Measurements from ENCODE around the gene PNLDC1.
"Not testable (repeated sequence)": the region's sequence is repeated elsewhere in the genome, so short reads cannot be mapped to it uniquely, and the experiment has no call there.

The PNLDC1 gene

GRCh38 chr6:159788753-159789376 is 11.2 kb upstream of the PNLDC1 start:
- Histone ChIP-seq H3K9me3 (ENCODE audit: control insufficient read depth, insufficient read depth, low read length) (no peaks in the 10 kb centered on the region), H3K36me3 (ENCODE audit: control insufficient read depth, insufficient read depth, low read length) (peaks cover 10% of the 10 kb centered on the region), H3K4me3 (ENCODE audit: low read length) (peak overlapping the region; percentile 100), H3K27me3 (ENCODE audit: control insufficient read depth, insufficient read depth, low read length) (no peaks in the 10 kb centered on the region), H3K27ac (ENCODE audit: low read length) (no peak overlapping the region), H3K4me1 (ENCODE audit: control insufficient read depth, insufficient read depth, low read length) (no peaks in the 10 kb centered on the region)
- no peak for DNase-seq (ENCODE audit: low read depth, low spot score)
- no CpG with 5 or more reads among the region's 60 CpGs for WGBS (ENCODE audit: insufficient coverage, insufficient read length)

- no peak within 1 kb of the TSS for H3K27ac ChIP-seq (ENCODE audit: low read length)
- H3K9me3 ChIP-seq (ENCODE audit: control insufficient read depth, insufficient read depth, low read length): no peaks in the 10 kb centered on the region
- H3K4me3 ChIP-seq (ENCODE audit: low read length): peak within 1 kb of the TSS; percentile 100
- H3K4me1 ChIP-seq (ENCODE audit: control insufficient read depth, insufficient read depth, low read length): no peaks in the 10 kb centered on the region
- WGBS (ENCODE audit: insufficient coverage, insufficient read length): no CpG with 5 or more reads among the region's 64 CpGs
- peaks cover 10% of the 10 kb centered on the region for H3K36me3 ChIP-seq (ENCODE audit: control insufficient read depth, insufficient read depth, low read length)
- DNase-seq (ENCODE audit: low read depth, low spot score): peak; percentile 98
- H3K27me3 ChIP-seq (ENCODE audit: control insufficient read depth, insufficient read depth, low read length): no peaks in the 10 kb centered on the region
These were observed 10.5 kb upstream of the PNLDC1 start, which contains the start of gene TCP1 for GRCh38 chr6:159789377-159790148. Gene TCP1 (minus strand): TSS chr6:159789602. CDS start chr6:159789468, 134 bp downstream.

GRCh38 chr6:159790149-159790955 is 9.7 kb upstream of the PNLDC1 start, which contains the start of gene MRPL18:
Gene MRPL18 (plus strand): TSS chr6:159790467. CDS start chr6:159790588, 121 bp downstream.
- Histone ChIP-seq H3K36me3 (ENCODE audit: control insufficient read depth, insufficient read depth, low read length) (peaks cover 5% of the 10 kb centered on the region), H3K27me3 (ENCODE audit: control insufficient read depth, insufficient read depth, low read length) (no peaks in the 10 kb centered on the region), H3K27ac (ENCODE audit: low read length) (no peak within 1 kb of the TSS), H3K4me3 (ENCODE audit: low read length) (peak within 1 kb of the TSS; percentile 100), H3K9me3 (ENCODE audit: control insufficient read depth, insufficient read depth, low read length) (no peaks in the 10 kb centered on the region), H3K4me1 (ENCODE audit: control insufficient read depth, insufficient read depth, low read length) (no peaks in the 10 kb centered on the region)
- peak; percentile 92 for DNase-seq (ENCODE audit: low read depth, low spot score)
- WGBS (ENCODE audit: insufficient coverage, insufficient read length): no CpG with 5 or more reads among the region's 56 CpGs

GRCh38 chr6:159790956-159791598 is 9.0 kb upstream of the PNLDC1 start:
- H3K4me3 ChIP-seq (ENCODE audit: low read length): peak overlapping the region; percentile 90
- no peaks in the 10 kb centered on the region for H3K27me3 ChIP-seq (ENCODE audit: control insufficient read depth, insufficient read depth, low read length)
- H3K4me1 ChIP-seq (ENCODE audit: control insufficient read depth, insufficient read depth, low read length): no peaks in the 10 kb centered on the region
- no peaks in the 10 kb centered on the region for H3K9me3 ChIP-seq (ENCODE audit: control insufficient read depth, insufficient read depth, low read length)
- H3K27ac ChIP-seq (ENCODE audit: low read length): no peak overlapping the region
- peaks cover 4% of the 10 kb centered on the region for H3K36me3 ChIP-seq (ENCODE audit: control insufficient read depth, insufficient read depth, low read length)
- DNase-seq (ENCODE audit: low read depth, low spot score): no peak
- whole genome bisulfite sequencing (ENCODE audit: insufficient coverage, insufficient read length): no CpG with 5 or more reads among the region's 18 CpGs

GRCh38 chr6:159794976-159795375 is 5.1 kb upstream of the PNLDC1 start:
- H3K27ac ChIP-seq (ENCODE audit: low read length): not testable (repeated sequence)
- no CpG with 5 or more reads among the region's 8 CpGs for WGBS (ENCODE audit: insufficient coverage, insufficient read length)

GRCh38 chr6:159797554-159797953 is 2.5 kb upstream of the PNLDC1 start:
- no peak for DNase-seq (ENCODE audit: low read depth, low spot score)
- H3K36me3 ChIP-seq (ENCODE audit: control insufficient read depth, insufficient read depth, low read length): peaks cover 11% of the 10 kb centered on the region; the same call in 1 of the 2 replicates
- no peaks in the 10 kb centered on the region for H3K4me1 ChIP-seq (ENCODE audit: control insufficient read depth, insufficient read depth, low read length)
- no peak overlapping the region for H3K4me3 ChIP-seq (ENCODE audit: low read length)
- H3K9me3 ChIP-seq (ENCODE audit: control insufficient read depth, insufficient read depth, low read length): no peaks in the 10 kb centered on the region
- no peak overlapping the region for H3K27ac ChIP-seq (ENCODE audit: low read length)
- WGBS (ENCODE audit: insufficient coverage, insufficient read length): no CpG with 5 or more reads among the region's 1 CpG
- no peaks in the 10 kb centered on the region for H3K27me3 ChIP-seq (ENCODE audit: control insufficient read depth, insufficient read depth, low read length)

More at GRCh38 chr6:159794976-159795375, 5.1 kb upstream of the PNLDC1 start:
- not testable (repeated sequence) for H3K27me3 ChIP-seq (ENCODE audit: control insufficient read depth, insufficient read depth, low read length); DNase-seq (ENCODE audit: low read depth, low spot score); H3K4me1 ChIP-seq (ENCODE audit: control insufficient read depth, insufficient read depth, low read length); H3K4me3 ChIP-seq (ENCODE audit: low read length); H3K9me3 ChIP-seq (ENCODE audit: control insufficient read depth, insufficient read depth, low read length)
- H3K36me3 ChIP-seq (ENCODE audit: control insufficient read depth, insufficient read depth, low read length): peaks cover 12% of the 10 kb centered on the region; the same call in 1 of the 2 replicates

GRCh38 chr6:159801935-159802334 is 1.9 kb downstream of the PNLDC1 start:
- Histone ChIP-seq H3K9me3 (ENCODE audit: control insufficient read depth, insufficient read depth, low read length) (no peaks in the 10 kb centered on the region), H3K4me3 (ENCODE audit: low read length) (no peak overlapping the region), H3K36me3 (ENCODE audit: control insufficient read depth, insufficient read depth, low read length) (peaks cover 8% of the 10 kb centered on the region; the same call in 1 of the 2 replicates), H3K27me3 (ENCODE audit: control insufficient read depth, insufficient read depth, low read length) (no peaks in the 10 kb centered on the region), H3K4me1 (ENCODE audit: control insufficient read depth, insufficient read depth, low read length) (no peaks in the 10 kb centered on the region), H3K27ac (ENCODE audit: low read length) (no peak overlapping the region)
- no peak for DNase-seq (ENCODE audit: low read depth, low spot score)
- no CpG with 5 or more reads among the region's 8 CpGs for WGBS (ENCODE audit: insufficient coverage, insufficient read length)

GRCh38 chr6:159804504-159804903 is 4.4 kb downstream of the PNLDC1 start:
- Histone ChIP-seq H3K27ac (ENCODE audit: low read length) (no peak overlapping the region), H3K27me3 (ENCODE audit: control insufficient read depth, insufficient read depth, low read length) (no peaks in the 10 kb centered on the region), H3K4me1 (ENCODE audit: control insufficient read depth, insufficient read depth, low read length) (no peaks in the 10 kb centered on the region), H3K4me3 (ENCODE audit: low read length) (no peak overlapping the region), H3K9me3 (ENCODE audit: control insufficient read depth, insufficient read depth, low read length) (no peaks in the 10 kb centered on the region), H3K36me3 (ENCODE audit: control insufficient read depth, insufficient read depth, low read length) (no peaks in the 10 kb centered on the region; the same call in 1 of the 2 replicates)
- no peak for DNase-seq (ENCODE audit: low read depth, low spot score)
- no CpG with 5 or more reads among the region's 10 CpGs for WGBS (ENCODE audit: insufficient coverage, insufficient read length)

GRCh38 chr6:159805440-159806020 is 5.5 kb downstream of the PNLDC1 start:
- no peaks in the 10 kb centered on the region for H3K36me3 ChIP-seq (ENCODE audit: control insufficient read depth, insufficient read depth, low read length)
- H3K4me1 ChIP-seq (ENCODE audit: control insufficient read depth, insufficient read depth, low read length): no peaks in the 10 kb centered on the region
- no peak for DNase-seq (ENCODE audit: low read depth, low spot score)
- H3K4me3 ChIP-seq (ENCODE audit: low read length): no peak overlapping the region
- H3K9me3 ChIP-seq (ENCODE audit: control insufficient read depth, insufficient read depth, low read length): no peaks in the 10 kb centered on the region
- no peaks in the 10 kb centered on the region for H3K27me3 ChIP-seq (ENCODE audit: control insufficient read depth, insufficient read depth, low read length)
- no CpG with 5 or more reads among the region's 6 CpGs for WGBS (ENCODE audit: insufficient coverage, insufficient read length)
- H3K27ac ChIP-seq (ENCODE audit: low read length): no peak overlapping the region

All from iPS DF 6.9 (cell line).